C4-2B (cell line): ENCODE results near the gene NRIP1.

Source experiments
- ZFX ChIP-seq: fragments of 450-650 bp; IDR thresholded peaks from 2 replicates; pipeline ENCODE4 v1.6.1; 2017
- TF ChIP-seq, protein P1 (sequence below): fragments of 450-650 bp; conservative IDR thresholded peaks from 2 replicates; pipeline ENCODE4 v1.5.1; 2017; ENCODE audit warnings: mild to moderate bottlenecking

DNA sequence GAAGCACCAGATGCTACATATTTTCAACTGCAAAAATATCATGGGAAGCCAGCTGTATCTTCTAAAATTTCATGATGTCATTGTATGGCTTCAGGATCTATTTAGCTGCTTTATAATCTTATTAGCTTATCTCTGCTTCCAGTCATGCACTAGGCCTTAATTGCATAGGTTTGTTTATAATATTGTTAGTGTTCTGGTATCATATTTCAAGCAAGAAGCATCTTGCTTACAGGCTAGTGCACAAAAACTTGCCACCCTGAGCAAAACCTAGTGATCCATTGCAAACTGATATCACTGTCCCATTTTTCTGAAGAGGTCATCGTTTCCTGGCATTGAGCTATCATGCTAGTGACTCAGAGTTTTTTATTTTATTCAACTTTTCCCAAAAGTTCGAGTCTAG lies 15.7 kb upstream of the NRIP1 start:
- TF ChIP-seq, protein P1, sequence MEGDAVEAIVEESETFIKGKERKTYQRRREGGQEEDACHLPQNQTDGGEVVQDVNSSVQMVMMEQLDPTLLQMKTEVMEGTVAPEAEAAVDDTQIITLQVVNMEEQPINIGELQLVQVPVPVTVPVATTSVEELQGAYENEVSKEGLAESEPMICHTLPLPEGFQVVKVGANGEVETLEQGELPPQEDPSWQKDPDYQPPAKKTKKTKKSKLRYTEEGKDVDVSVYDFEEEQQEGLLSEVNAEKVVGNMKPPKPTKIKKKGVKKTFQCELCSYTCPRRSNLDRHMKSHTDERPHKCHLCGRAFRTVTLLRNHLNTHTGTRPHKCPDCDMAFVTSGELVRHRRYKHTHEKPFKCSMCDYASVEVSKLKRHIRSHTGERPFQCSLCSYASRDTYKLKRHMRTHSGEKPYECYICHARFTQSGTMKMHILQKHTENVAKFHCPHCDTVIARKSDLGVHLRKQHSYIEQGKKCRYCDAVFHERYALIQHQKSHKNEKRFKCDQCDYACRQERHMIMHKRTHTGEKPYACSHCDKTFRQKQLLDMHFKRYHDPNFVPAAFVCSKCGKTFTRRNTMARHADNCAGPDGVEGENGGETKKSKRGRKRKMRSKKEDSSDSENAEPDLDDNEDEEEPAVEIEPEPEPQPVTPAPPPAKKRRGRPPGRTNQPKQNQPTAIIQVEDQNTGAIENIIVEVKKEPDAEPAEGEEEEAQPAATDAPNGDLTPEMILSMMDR: no peak
- TF ChIP-seq ZFX: no peak
